Uterus (tissue), 2 donors: Measurements from ENCODE around the gene CCDC157.

Source experiments
- POLR2A ChIP-seq, 2 donors: fragments of 450-650 bp; IDR thresholded peaks; one replicate each; pipeline ENCODE4 v1.6.1; 2016; ENCODE audit warnings: antibody characterized with exemption in 2 of 2, mild to moderate bottlenecking in 1 of 2, moderate library complexity in 1 of 2
- TF ChIP-seq, protein P1 (sequence below), 4 experiments: fragments of 200-600 bp in 2 of 4; fragments of 450-650 bp in 2 of 4; sonication (generic) in 2 of 4; IDR thresholded peaks; one replicate each; pipeline ENCODE4 v1.5.1; 2016 to 2019; ENCODE audit warnings: antibody characterized with exemption in 4 of 4, mild to moderate bottlenecking in 2 of 4, moderate library complexity in 1 of 4

DNA sequence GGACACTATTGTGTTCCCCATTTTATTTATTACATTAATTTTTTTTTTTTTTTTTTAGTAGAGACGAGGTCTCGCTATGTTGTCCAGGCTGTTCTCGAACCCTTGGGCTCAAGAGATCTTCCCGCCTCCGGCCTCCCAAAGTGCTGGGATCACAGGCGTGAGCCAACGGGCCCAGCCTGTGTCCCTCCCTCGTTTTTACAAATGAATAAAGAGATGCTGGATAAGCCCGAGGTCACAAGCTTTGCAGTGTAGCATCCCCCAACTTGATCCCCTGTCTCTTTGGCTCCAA lies 68.5 kb downstream of the CCDC157 start:
- TF ChIP-seq POLR2A (IDR thresholded peaks at IDR 0.05): no peak
- TF ChIP-seq, protein P1, sequence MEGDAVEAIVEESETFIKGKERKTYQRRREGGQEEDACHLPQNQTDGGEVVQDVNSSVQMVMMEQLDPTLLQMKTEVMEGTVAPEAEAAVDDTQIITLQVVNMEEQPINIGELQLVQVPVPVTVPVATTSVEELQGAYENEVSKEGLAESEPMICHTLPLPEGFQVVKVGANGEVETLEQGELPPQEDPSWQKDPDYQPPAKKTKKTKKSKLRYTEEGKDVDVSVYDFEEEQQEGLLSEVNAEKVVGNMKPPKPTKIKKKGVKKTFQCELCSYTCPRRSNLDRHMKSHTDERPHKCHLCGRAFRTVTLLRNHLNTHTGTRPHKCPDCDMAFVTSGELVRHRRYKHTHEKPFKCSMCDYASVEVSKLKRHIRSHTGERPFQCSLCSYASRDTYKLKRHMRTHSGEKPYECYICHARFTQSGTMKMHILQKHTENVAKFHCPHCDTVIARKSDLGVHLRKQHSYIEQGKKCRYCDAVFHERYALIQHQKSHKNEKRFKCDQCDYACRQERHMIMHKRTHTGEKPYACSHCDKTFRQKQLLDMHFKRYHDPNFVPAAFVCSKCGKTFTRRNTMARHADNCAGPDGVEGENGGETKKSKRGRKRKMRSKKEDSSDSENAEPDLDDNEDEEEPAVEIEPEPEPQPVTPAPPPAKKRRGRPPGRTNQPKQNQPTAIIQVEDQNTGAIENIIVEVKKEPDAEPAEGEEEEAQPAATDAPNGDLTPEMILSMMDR (IDR thresholded peaks at IDR 0.05): no peak
